Prostate gland (tissue), 2 donors: ENCODE data around the gene IL22RA1. TPM values are rescaled to one million over a fixed set of nuclear protein-coding genes. Genes with fewer than 3 reads are reported as not detected.

ENCODE experiments used
- DNase-seq: peaks from one replicate; pipeline ENCODE4 v3.0.0-alpha.2; 2019; ENCODE audit warnings: low spot score
- H3K27ac ChIP-seq, 2 donors: fragments of 200-600 bp; sonication (generic); 2 replicates each; pipeline ENCODE4 v1.5.1; 2017 to 2019
- H3K27me3 ChIP-seq: fragments of 200-600 bp; sonication (generic); replicated peaks from 2 replicates; pipeline ENCODE4 v1.5.1; 2019; ENCODE audit not compliant: insufficient read depth
- H3K36me3 ChIP-seq, 2 donors: fragments of 200-600 bp; sonication (generic); 1 replicate in 1 of 2; 2 replicates in 1 of 2; pipeline versions ENCODE4 v1.5.1 to v1.8.1; 2017 to 2019
- H3K4me1 ChIP-seq: fragments of 200-600 bp; sonication (generic); replicated peaks from 2 replicates; pipeline ENCODE4 v1.5.1; 2019
- H3K4me3 ChIP-seq, 2 donors: fragments of 200-600 bp; sonication (generic); 2 replicates each; pipeline ENCODE4 v1.5.1; 2017 to 2019
- H3K9me3 ChIP-seq: fragments of 200-600 bp; sonication (generic); 2 replicates; pipeline ENCODE4 v1.5.1; 2017
- POLR2A ChIP-seq: fragments of 450-650 bp; IDR thresholded peaks from one replicate; pipeline ENCODE4 v1.6.1; 2016; ENCODE audit warnings: antibody characterized with exemption, mild to moderate bottlenecking
- POLR2AphosphoS5 ChIP-seq: sonication (generic); formaldehyde crosslinking; IDR thresholded peaks from one replicate; pipeline ENCODE4 v1.6.1; 2017; ENCODE audit warnings: antibody characterized with exemption
- WGBS: methylation state at CpG from one replicate; pipeline ENCODE4 v1.1.5; 2018; 5-methylcytosine and 5-hydroxymethylcytosine counted together
- intact Hi-C: fragments of 100-400 bp; cut with DNase I; formaldehyde crosslinking; loops from one replicate; pipeline ENCODE4 v1.14.2; 2022
- total RNA-seq, 2 donors: library from RNA; depleted of rRNA; stranded (reverse); fragments of >200 nt; gene quantifications; one replicate each; pipeline ENCODE4 v1.1.0, GENCODE V29; 2016
- TF ChIP-seq, protein P1 (sequence below), 4 experiments: fragments of 200-600 bp in 2 of 4; fragments of 450-650 bp in 2 of 4; sonication (generic) in 2 of 4; IDR thresholded peaks; 1 replicate in 3 of 4; 2 replicates in 1 of 4; pipeline ENCODE4 v1.5.1; 2016 to 2019; ENCODE audit warnings: antibody characterized with exemption in 4 of 4, mild to moderate bottlenecking in 2 of 4, moderate library complexity in 2 of 4

Gene IL22RA1
- total RNA-seq, 2 donors from 2014 or later = 0.82 to 1.0 TPM

DNA sequence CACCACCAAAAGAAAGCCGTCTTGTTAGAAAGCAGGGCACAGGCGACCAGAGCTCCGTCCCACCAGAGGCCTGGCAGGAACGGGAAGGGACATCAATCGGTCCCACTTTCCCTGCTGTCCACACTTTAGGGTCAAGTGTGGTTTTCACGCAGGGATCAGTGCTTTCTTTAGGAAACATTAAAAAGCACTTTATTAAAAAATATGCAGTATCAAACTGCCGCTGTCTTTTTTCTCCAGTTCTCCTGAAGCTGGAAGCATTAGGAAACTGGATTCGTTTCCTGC lies 43.7 kb upstream of the IL22RA1 start:
- Histone ChIP-seq H3K4me3 (peak overlapping the region; percentile 43 to 56), H3K27me3 (no peaks in the 10 kb centered on the region), H3K27ac (peak overlapping the region; percentile 82 to 92), H3K9me3 (no peaks in the 10 kb centered on the region), H3K4me1 (no peaks in the 10 kb centered on the region), H3K36me3 (no peaks in the 10 kb centered on the region)
- intact Hi-C loops = no loop called here
- no peak for DNase-seq
- TF ChIP-seq POLR2AphosphoS5 = no peak
- TF ChIP-seq, protein P1, sequence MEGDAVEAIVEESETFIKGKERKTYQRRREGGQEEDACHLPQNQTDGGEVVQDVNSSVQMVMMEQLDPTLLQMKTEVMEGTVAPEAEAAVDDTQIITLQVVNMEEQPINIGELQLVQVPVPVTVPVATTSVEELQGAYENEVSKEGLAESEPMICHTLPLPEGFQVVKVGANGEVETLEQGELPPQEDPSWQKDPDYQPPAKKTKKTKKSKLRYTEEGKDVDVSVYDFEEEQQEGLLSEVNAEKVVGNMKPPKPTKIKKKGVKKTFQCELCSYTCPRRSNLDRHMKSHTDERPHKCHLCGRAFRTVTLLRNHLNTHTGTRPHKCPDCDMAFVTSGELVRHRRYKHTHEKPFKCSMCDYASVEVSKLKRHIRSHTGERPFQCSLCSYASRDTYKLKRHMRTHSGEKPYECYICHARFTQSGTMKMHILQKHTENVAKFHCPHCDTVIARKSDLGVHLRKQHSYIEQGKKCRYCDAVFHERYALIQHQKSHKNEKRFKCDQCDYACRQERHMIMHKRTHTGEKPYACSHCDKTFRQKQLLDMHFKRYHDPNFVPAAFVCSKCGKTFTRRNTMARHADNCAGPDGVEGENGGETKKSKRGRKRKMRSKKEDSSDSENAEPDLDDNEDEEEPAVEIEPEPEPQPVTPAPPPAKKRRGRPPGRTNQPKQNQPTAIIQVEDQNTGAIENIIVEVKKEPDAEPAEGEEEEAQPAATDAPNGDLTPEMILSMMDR (IDR thresholded peaks at IDR 0.05) = no peak
- no peak for TF ChIP-seq POLR2A
- WGBS = 32% methylated on average over 8 of the region's 8 CpGs

GRCh38 chr1:24186031-24186710 lies 43.2 kb upstream of the IL22RA1 start:
- intact Hi-C loops = no loop called here
- peak; percentile 33 for DNase-seq
- H3K36me3 ChIP-seq = no peaks in the 10 kb centered on the region
- H3K4me3 ChIP-seq = peak overlapping the region; percentile 43 to 56
- H3K27ac ChIP-seq = peak overlapping the region; percentile 82 to 92
- H3K27me3 ChIP-seq = no peaks in the 10 kb centered on the region
- TF ChIP-seq POLR2AphosphoS5 (peak; percentile 56), POLR2A (no peak)
- TF ChIP-seq, protein P1 (IDR thresholded peaks at IDR 0.05) = no peak
- no peaks in the 10 kb centered on the region for H3K4me1 ChIP-seq
- H3K9me3 ChIP-seq = no peaks in the 10 kb centered on the region
- 43% methylated on average over 13 of the region's 13 CpGs for WGBS

GRCh38 chr1:24185076-24185475 lies 42.1 kb upstream of the IL22RA1 start:
- no peak overlapping the region for H3K27ac ChIP-seq

GRCh38 chr1:24182061-24182460 lies 39.1 kb upstream of the IL22RA1 start:
- H3K36me3 ChIP-seq = no peaks in the 10 kb centered on the region
- DNase-seq = no peak
- TF ChIP-seq POLR2A (no peak), POLR2AphosphoS5 (no peak)
- TF ChIP-seq, protein P1 (IDR thresholded peaks at IDR 0.05) = no peak
- H3K27ac ChIP-seq = no peak overlapping the region
- 57% methylated on average over 6 of the region's 6 CpGs for WGBS
- no peak overlapping the region for H3K4me3 ChIP-seq
- no peaks in the 10 kb centered on the region for H3K27me3 ChIP-seq
- intact Hi-C loops = no loop called here
- no peaks in the 10 kb centered on the region for H3K9me3 ChIP-seq
- H3K4me1 ChIP-seq = no peaks in the 10 kb centered on the region

More at GRCh38 chr1:24185076-24185475, 42.1 kb upstream of the IL22RA1 start:
- TF ChIP-seq POLR2AphosphoS5 (no peak), POLR2A (no peak)
- TF ChIP-seq, protein P1 (IDR thresholded peaks at IDR 0.05) = no peak
- Histone ChIP-seq H3K27me3 (no peaks in the 10 kb centered on the region), H3K4me3 (no peak overlapping the region), H3K9me3 (no peaks in the 10 kb centered on the region), H3K36me3 (no peaks in the 10 kb centered on the region), H3K4me1 (no peaks in the 10 kb centered on the region)
- 70% methylated on average over 4 of the region's 4 CpGs for WGBS
- intact Hi-C loops = no loop called here
- DNase-seq = no peak

DNA sequence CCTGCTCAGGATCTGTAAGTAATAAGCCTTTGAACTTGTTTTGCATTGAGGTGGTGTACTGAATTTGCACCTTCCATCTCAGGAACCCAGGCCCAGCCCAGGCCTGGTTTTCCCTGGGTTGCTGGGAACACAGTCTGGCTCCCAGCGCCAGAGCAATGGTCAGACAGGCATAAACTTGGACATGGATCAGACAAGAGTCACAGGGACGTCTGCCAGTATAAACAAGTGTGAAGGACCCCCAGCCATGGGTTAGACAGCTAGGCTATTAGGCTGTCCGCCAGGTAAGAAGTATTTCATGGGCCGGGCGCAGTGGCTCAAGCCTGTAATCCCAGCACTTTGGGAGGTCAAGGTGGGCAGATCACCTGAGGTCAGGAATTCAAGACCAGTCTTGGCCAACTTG lies 38.7 kb upstream of the IL22RA1 start:
- no peaks in the 10 kb centered on the region for H3K9me3 ChIP-seq
- TF ChIP-seq, protein P1 (IDR thresholded peaks at IDR 0.05) = no peak
- TF ChIP-seq POLR2AphosphoS5 (no peak), POLR2A (no peak)
- no peak overlapping the region for H3K27ac ChIP-seq
- no peak for DNase-seq
- intact Hi-C loops = no loop called here
- no peaks in the 10 kb centered on the region for H3K27me3 ChIP-seq
- H3K4me3 ChIP-seq = no peak overlapping the region
- no peaks in the 10 kb centered on the region for H3K4me1 ChIP-seq
- no peaks in the 10 kb centered on the region for H3K36me3 ChIP-seq
- 51% methylated on average over 5 of the region's 5 CpGs for WGBS
